T-helper 2 cell treated with Interferon-gamma antibody and Interleukin-4, amounts not matched to agents 100 ng/mL and 5 ng/mL, for 36 hours (primary cell): ENCODE data around the gene EGFLAM. TPM values are rescaled to one million over a fixed set of nuclear protein-coding genes. Genes with fewer than 3 reads are reported as not detected.

ENCODE experiments used
- intact Hi-C: fragments of 100-400 bp; cut with micrococcal nuclease; formaldehyde crosslinking; loops from one replicate; pipeline ENCODE4 v1.15.1; 2023
- total RNA-seq: library from RNA; stranded (reverse); gene quantifications from 2 replicates; pipeline ENCODE4 v1.2.3, GENCODE V29; 2022

Gene EGFLAM
- total RNA-seq, 1 donor from 2014 or later = not detected

- intact Hi-C loops = no loop called here
Observed at GRCh38 chr5:38468202-38468673, 209.9 kb downstream of the EGFLAM start.

GRCh38 chr5:38468978-38469706 is 210.8 kb downstream of the EGFLAM start:
- intact Hi-C loops = no loop called here

DNA sequence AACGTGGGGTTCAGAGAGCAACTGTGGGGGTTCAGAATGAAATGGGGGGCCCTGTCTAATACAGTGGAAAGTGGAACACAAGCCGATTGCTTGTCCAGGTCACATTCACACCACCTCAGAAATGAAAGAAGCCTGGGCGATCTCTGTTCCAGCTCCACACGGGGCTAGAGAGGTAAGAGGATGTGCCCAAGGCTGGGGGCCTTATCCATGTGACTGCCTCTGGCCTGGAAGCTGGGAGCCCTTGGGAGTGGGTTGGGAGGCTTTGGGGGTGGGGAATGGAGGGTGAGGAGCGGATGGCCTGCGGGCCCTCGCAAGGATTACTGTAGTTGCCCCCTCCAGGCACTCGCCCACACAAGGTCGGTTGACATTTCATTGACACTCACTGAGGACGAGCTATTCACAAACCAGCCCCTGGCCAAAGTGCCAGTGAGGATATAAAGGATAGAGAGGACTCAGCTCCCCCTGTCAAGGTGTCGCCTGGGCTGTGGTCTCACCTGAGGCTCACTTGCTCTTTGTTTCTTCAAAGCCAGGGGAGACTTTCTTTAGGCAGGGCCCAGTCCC is 211.4 kb downstream of the EGFLAM start:
- intact Hi-C loops = no loop called here

DNA sequence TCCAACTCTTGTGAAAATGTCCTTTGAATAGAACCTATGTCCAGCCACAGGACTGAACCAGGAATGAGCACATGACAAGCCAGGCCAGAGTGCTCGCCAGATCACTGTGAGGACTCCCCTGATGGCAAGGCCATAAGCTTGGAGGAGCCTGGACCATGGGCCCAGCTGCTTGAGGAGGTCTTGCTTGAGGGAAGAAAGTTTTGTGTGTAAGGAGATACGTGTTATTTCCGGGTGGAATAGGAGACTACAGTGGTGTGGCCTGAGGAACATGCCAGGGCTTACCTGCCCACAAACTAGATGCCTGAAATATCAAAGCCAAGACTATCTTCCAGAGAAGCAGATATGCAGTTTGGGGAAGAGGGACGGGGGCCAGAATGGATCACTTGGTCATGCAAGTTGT is 213.3 kb downstream of the EGFLAM start:
- intact Hi-C loops = no loop called here

DNA sequence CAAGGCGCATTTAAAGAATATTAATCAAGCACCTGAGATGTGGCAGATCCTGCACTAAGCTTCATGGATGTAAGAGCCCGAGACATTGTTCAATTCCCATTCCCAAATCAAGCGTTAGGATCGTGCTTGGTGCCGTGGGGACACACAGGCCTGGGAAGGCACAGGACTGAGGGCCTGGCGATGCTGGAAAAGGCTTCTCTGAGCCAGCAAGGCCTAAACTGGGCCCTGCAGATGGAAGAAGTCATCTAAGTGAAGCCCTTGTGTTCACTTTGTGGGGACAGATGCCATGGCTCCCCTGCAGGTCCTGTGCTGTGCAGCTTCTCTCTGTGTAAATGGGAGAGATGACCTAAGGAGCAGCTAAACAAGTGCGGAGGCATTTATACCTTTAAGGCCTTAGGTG is 214.2 kb downstream of the EGFLAM start:
- intact Hi-C loops = no loop called here

DNA sequence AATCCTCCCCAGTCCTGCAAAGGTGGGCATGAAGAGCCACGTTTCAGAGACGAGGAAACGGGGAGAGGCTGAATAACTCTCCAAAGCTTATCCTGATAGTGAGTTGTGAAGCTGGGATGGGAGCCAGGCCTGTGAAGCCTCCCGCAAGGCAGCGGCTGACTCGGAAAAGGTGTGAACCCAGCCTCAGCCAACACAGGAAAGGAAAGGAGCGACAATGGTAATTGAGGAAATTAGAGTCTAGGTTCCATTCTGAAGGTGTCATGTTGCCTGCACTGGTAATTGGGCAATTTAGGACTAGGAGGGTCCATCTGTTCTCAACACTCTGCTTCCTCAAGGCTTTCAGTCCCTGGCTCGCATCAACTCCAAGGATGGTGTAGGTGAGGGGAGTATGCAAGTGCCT is 214.6 kb downstream of the EGFLAM start:
- intact Hi-C loops = no loop called here

DNA sequence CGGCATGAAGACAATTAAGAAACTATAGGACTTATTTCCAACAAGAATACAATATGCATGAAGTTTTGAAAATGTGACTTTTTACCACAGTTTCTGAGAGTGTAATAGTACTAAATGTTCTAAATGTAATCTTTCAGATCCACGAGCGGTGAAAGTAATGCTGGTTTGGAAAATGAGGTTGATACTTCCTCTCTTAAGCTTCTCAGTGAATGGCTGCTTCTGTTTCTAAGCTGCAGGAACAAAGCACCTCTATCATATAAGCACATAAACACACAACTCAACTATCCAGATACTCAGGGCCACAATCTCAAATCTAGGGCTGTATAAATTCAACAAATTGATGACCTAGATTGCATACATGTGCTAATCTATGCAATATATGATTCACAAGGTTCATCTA is 219.8 kb downstream of the EGFLAM start:
- intact Hi-C loops = no loop called here

DNA sequence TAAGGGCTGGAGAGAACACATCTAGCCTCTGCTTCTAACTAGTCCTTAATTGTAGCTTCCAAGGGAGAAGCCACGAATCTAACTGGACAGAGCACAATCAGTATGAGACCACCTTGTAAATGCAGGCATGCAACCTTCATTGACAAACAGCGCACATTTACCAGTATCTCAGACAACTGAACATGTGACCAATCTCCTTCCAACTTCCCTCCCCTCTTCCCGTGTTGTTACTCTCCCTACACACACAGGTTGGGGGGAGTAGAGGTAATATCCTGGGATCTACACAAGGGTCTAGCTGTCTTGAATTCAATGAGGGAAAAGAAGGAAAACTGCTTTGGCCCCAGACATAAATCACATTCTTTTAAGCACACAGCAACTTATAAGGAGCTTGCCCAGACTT is 220.5 kb downstream of the EGFLAM start:
- intact Hi-C loops = no loop called here

- intact Hi-C loops = no loop called here
Observed at GRCh38 chr5:38479315-38479904, 221.1 kb downstream of the EGFLAM start.

GRCh38 chr5:38483805-38484398 is 225.5 kb downstream of the EGFLAM start:
- intact Hi-C loops = no loop called here

DNA sequence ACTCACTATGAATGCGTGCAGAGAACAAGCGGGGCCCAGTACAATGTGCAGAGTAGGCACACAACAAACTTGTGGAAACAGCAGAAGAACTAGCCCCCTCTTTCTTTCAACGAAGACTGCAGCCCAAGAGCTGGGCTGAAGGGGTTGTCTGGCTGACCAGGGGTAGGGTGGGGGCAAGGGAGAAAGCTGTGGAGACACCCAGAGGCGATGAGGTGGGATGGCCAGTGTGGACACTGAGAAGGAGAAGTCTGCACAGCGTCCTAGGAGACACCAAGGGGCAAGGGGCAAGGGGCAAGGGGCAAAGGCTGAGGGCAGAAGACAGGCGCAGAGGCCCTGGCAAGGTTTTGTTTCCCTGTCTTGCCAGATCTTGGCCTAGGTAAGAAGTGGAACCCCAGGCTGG is 235.8 kb downstream of the EGFLAM start:
- intact Hi-C loops = no loop called here

DNA sequence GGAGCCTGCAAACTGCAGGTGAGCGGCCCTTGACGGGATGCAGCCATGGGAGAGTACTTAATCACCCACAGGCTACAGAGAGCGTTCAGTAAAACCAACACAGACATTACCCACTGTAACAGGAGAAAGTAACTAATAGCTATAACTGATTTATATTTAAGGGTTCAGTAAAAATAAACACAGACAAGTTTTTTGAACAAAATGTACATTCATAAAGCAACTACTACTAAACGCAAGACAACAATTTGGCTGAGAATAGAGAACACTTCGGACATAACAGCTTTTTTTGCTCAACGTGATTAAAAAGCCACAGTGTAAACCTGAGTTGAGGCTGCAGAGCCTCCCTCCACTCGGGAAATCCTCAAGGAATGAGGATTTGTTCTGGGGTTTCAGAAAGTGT is 236.4 kb downstream of the EGFLAM start:
- intact Hi-C loops = no loop called here

DNA sequence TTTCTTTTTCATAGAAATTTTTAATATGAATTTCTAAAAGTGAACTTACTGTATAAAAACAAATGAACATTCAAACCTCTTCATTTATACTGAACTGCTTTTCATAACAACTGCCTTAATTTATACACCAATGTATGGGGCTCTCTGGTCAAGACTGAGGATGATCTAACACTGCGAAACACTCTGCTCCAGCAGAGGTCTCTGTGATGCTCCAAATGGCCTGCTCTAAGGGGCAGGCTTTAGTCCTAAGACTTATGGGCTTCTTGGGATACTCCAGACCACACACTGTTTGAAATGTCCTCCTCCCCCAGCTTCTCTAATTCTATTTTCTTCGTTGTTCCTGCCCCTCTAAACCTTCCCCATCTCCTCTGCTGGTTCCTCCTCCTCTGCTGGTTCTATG is 239.6 kb downstream of the EGFLAM start:
- intact Hi-C loops = no loop called here

DNA sequence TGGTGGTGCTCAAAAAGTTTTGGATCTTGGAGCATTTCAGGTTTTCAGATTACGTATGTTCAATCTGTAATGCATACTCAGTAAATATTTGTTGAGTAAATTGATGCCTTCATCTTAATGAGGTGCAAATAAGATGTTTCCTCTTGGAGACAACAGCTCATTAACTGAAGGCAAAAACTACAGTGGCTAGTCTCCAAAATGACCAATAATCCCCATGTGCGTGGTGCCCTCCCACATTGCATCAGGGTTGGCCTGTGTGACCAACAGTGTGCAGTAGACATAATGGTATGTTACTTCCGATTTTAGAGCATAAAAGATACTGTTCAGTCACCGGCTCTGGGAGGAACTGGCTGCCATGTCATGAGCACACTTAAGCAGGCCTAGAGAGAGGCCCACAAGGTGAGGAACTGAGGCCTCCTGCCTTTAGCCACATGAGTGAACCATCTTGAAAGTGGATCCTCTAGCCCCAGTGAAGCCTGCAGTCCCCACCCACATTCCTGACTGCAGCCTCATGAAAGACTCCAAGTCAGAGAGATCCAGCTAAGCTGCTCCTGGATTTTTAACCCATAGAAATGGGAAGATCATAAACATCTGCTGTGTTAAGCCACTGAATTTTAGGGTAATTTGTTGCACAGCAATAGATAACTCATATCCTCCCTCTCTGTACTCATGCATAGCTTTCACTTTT is 242.4 kb downstream of the EGFLAM start:
- intact Hi-C loops = no loop called here

DNA sequence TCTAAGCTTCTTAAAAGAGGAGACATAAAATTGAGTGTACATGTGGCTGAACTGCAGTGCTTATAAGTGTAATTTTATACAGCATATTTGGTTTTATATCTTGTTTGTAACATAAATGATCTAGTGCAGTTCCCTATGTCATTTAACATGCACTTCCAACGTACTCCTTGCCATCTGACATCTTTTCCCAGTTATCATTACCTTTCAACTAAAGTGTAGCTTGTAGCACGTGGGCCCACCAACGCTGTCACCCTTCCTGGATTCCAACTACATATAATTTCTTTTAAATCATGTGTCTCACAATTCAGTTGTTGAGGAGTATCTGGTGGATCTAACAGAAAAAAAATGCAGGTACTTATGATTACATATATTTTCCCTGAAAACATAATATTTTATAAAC is 247.9 kb downstream of the EGFLAM start:
- intact Hi-C loops = no loop called here

DNA sequence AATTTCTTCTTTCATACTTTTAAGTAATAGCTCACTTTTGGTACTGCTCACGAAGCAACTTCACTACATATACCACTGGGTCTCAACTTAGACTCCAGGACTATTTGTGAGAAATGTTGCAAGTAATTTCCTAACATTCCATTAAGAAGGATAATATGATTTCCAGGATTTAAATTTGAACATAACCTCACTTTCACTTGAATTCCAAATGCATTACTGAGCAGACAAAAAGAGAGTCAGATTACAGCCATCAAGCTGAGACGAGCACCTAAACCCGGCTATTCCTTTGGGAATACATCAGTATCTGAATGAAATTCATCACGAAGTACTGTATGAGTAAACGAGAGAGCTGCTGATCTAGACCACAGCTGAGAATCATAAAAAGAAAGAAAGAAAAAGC is 250.8 kb downstream of the EGFLAM start:
- intact Hi-C loops = no loop called here
